ENCODE data around the gene MAP3K14. TPM values are rescaled to one million over a fixed set of nuclear protein-coding genes. Genes with fewer than 3 reads are reported as not detected.

Gene MAP3K14
- total RNA-seq, 1 donor from 2014 or later, result 5.7 TPM

DNA sequence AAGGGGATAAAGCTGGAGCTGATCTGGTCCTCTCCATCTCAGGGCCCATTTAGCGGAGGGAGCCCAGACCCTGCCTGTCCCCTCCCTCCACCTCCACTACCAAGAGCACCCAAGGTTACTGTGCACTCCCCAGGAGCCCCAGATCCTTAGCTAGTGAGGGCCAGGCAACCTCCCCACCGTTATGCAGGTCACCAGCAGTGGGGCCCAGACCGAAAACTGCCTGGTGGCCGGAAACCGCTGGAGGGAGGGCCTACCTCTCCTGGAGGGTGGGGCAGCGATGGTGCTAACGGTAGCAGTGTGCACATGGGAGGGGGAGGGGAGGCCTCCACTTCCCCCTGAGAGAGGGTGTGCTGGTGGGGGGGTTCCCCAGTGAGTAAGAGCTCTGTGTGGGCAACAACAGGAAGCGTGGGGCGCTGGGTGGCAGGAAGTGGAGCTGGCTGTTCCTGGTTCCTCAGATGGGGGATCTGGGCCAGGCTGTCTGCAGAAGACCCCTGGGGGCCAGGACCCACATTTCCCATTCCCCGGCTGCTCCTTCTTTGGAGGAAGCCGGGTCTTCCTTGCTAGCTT lies 90.8 kb downstream of the MAP3K14 start:
- Mint-ChIP-seq H3K4me3 (ENCODE audit: unreplicated experiment) (no peak overlapping the region), H3K36me3 (ENCODE audit: unreplicated experiment) (no peaks in the 10 kb centered on the region), H3K9me3 (ENCODE audit: unreplicated experiment) (peaks cover 2% of the 10 kb centered on the region), H3K27me3 (ENCODE audit: unreplicated experiment) (peaks cover 13% of the 10 kb centered on the region), H3K4me1 (ENCODE audit: low read depth, unreplicated experiment) (peaks cover 38% of the 10 kb centered on the region), H3K27ac (ENCODE audit: unreplicated experiment) (no peak overlapping the region)
- TF ChIP-seq, protein P1, sequence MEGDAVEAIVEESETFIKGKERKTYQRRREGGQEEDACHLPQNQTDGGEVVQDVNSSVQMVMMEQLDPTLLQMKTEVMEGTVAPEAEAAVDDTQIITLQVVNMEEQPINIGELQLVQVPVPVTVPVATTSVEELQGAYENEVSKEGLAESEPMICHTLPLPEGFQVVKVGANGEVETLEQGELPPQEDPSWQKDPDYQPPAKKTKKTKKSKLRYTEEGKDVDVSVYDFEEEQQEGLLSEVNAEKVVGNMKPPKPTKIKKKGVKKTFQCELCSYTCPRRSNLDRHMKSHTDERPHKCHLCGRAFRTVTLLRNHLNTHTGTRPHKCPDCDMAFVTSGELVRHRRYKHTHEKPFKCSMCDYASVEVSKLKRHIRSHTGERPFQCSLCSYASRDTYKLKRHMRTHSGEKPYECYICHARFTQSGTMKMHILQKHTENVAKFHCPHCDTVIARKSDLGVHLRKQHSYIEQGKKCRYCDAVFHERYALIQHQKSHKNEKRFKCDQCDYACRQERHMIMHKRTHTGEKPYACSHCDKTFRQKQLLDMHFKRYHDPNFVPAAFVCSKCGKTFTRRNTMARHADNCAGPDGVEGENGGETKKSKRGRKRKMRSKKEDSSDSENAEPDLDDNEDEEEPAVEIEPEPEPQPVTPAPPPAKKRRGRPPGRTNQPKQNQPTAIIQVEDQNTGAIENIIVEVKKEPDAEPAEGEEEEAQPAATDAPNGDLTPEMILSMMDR (IDR thresholded peaks at IDR 0.05; ENCODE audit: partially characterized antibody, unreplicated experiment), result no peak
- DNase-seq, result no peak

DNA sequence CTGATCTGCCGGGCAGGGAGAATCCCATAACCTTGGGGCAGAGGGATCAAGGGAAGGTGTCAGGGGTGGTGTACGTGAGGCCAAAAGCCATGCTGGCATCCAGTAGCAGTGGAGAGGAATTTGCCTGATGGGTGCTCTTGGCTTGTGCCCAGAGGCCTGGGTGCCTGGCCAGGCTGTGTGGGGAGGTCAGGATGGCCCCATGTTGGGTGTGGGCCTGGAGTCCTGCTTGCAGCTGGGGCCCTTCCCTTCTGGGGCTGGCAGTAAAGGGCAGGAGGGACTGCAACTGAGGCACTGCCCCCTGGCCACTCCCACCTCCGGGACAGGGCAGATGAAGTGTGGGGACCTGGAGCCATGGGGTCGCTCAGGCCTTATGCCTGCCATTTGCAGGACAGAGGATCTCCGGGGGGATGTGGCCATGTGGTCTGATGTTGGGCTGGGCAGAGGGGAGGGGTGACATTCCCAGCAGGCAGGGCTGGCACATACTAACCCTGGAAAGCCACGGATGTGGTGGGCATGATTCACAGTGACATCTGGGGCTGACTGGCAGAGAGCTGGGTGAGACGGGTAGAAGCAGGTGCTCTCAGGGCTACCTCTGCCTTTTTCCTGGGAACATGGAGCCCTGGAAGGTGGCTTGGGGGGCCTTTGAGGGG lies 91.6 kb downstream of the MAP3K14 start:
- H3K27ac Mint-ChIP-seq (ENCODE audit: unreplicated experiment), result no peak overlapping the region
- peaks cover 39% of the 10 kb centered on the region for H3K4me1 Mint-ChIP-seq (ENCODE audit: low read depth, unreplicated experiment)
- no peaks in the 10 kb centered on the region for H3K36me3 Mint-ChIP-seq (ENCODE audit: unreplicated experiment)
- TF ChIP-seq, protein P1 (IDR thresholded peaks at IDR 0.05; ENCODE audit: partially characterized antibody, unreplicated experiment), result no peak
- no peak for DNase-seq
- peaks cover 13% of the 10 kb centered on the region for H3K27me3 Mint-ChIP-seq (ENCODE audit: unreplicated experiment)
- no peak overlapping the region for H3K4me3 Mint-ChIP-seq (ENCODE audit: unreplicated experiment)
- H3K9me3 Mint-ChIP-seq (ENCODE audit: unreplicated experiment), result peaks cover 2% of the 10 kb centered on the region

DNA sequence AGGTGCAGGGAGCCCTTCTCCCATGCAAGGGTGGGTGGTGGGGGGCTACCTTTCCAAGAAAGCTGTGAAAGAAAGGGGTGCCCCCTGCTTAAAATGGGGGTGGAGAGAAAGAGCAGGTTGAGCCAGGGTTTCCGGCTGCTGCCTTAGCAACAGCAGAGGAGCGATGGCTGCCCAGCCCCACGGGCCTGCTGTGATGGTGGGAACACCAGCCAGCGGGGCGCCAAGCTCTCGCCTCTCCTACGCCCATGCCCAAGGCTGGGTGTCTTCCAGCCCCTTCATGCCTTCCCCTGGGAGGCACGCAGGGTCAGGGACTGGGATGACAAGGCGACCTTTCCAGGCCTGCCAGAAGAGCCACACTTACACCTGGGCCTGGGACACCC lies 92.2 kb downstream of the MAP3K14 start:
- Mint-ChIP-seq H3K4me1 (ENCODE audit: low read depth, unreplicated experiment) (peaks cover 36% of the 10 kb centered on the region), H3K9me3 (ENCODE audit: unreplicated experiment) (peaks cover 4% of the 10 kb centered on the region), H3K36me3 (ENCODE audit: unreplicated experiment) (no peaks in the 10 kb centered on the region), H3K4me3 (ENCODE audit: unreplicated experiment) (no peak overlapping the region), H3K27ac (ENCODE audit: unreplicated experiment) (no peak overlapping the region), H3K27me3 (ENCODE audit: unreplicated experiment) (peaks cover 13% of the 10 kb centered on the region)
- no peak for DNase-seq
- TF ChIP-seq, protein P1 (IDR thresholded peaks at IDR 0.05; ENCODE audit: partially characterized antibody, unreplicated experiment), result no peak

- DNase-seq, result no peak
- H3K4me1 Mint-ChIP-seq (ENCODE audit: low read depth, unreplicated experiment), result peaks cover 38% of the 10 kb centered on the region
- H3K9me3 Mint-ChIP-seq (ENCODE audit: unreplicated experiment), result peaks cover 4% of the 10 kb centered on the region
- peaks cover 14% of the 10 kb centered on the region for H3K27me3 Mint-ChIP-seq (ENCODE audit: unreplicated experiment)
- TF ChIP-seq, protein P1 (IDR thresholded peaks at IDR 0.05; ENCODE audit: partially characterized antibody, unreplicated experiment), result no peak
- peak overlapping the region; percentile 54 for H3K4me3 Mint-ChIP-seq (ENCODE audit: unreplicated experiment)
- H3K27ac Mint-ChIP-seq (ENCODE audit: unreplicated experiment), result peak overlapping the region; percentile 59
- H3K36me3 Mint-ChIP-seq (ENCODE audit: unreplicated experiment), result no peaks in the 10 kb centered on the region
Measured at GRCh38 chr17:45223539-45224528, 93.0 kb downstream of the MAP3K14 start.
